Activated T-cell treated with anti-CD3 and anti-CD28 coated beads, Interleukin-2, amount 50 U/mL, for 24 hours (primary cell): ENCODE measurements around the gene PLCB1.
A peak's percentile ranks its signal among the peaks of the same experiment; 100 is the strongest.

Experiments
- DNase-seq: peaks from one replicate; pipeline ENCODE4 v3.0.0-alpha.2; 2020
- H3K27ac Mint-ChIP-seq: 2 replicates; pipeline ENCODE4 v1.8.0; 2020; ENCODE audit warnings: mild to moderate bottlenecking, mixed read lengths
- H3K27me3 Mint-ChIP-seq: 2 replicates; pipeline ENCODE4 v1.8.0; 2020; ENCODE audit warnings: mixed read lengths
- H3K36me3 Mint-ChIP-seq: 2 replicates; pipeline ENCODE4 v1.8.0; 2020; ENCODE audit warnings: low read depth, mixed read lengths
- H3K4me1 Mint-ChIP-seq: 2 replicates; pipeline ENCODE4 v1.8.0; 2020; ENCODE audit warnings: low read depth, mixed read lengths
- H3K4me3 Mint-ChIP-seq: 2 replicates; pipeline ENCODE4 v1.8.0; 2020; ENCODE audit warnings: mild to moderate bottlenecking, moderate library complexity, mixed read lengths
- H3K9me3 Mint-ChIP-seq: 2 replicates; pipeline ENCODE4 v1.8.0; 2020; ENCODE audit warnings: mixed read lengths

The PLCB1 gene

GRCh38 chr20:8121666-8122065, 10.4 kb upstream of the PLCB1 start:
- Mint-ChIP-seq H3K27ac (no peak overlapping the region), H3K4me1 (peaks cover 2% of the 10 kb centered on the region), H3K27me3 (peaks cover 22% of the 10 kb centered on the region), H3K9me3 (no peaks in the 10 kb centered on the region), H3K4me3 (no peak overlapping the region), H3K36me3 (no peaks in the 10 kb centered on the region)
- no peak for DNase-seq

GRCh38 chr20:8124639-8125038, 7.4 kb upstream of the PLCB1 start:
- Mint-ChIP-seq H3K27ac (no peak overlapping the region), H3K27me3 (peaks cover 35% of the 10 kb centered on the region), H3K4me3 (no peak overlapping the region), H3K9me3 (no peaks in the 10 kb centered on the region), H3K36me3 (no peaks in the 10 kb centered on the region), H3K4me1 (peaks cover 21% of the 10 kb centered on the region)
- DNase-seq = no peak

GRCh38 chr20:8126181-8126580, 5.9 kb upstream of the PLCB1 start:
- H3K9me3 Mint-ChIP-seq = no peaks in the 10 kb centered on the region
- no peak for DNase-seq
- H3K27me3 Mint-ChIP-seq = peaks cover 45% of the 10 kb centered on the region
- no peak overlapping the region for H3K27ac Mint-ChIP-seq
- H3K36me3 Mint-ChIP-seq = no peaks in the 10 kb centered on the region
- H3K4me3 Mint-ChIP-seq = no peak overlapping the region
- H3K4me1 Mint-ChIP-seq = peaks cover 21% of the 10 kb centered on the region

- peaks cover 50% of the 10 kb centered on the region for H3K27me3 Mint-ChIP-seq
- no peak overlapping the region for H3K27ac Mint-ChIP-seq
- H3K9me3 Mint-ChIP-seq = no peaks in the 10 kb centered on the region
- H3K36me3 Mint-ChIP-seq = no peaks in the 10 kb centered on the region
- no peak overlapping the region for H3K4me3 Mint-ChIP-seq
- DNase-seq = no peak
- peaks cover 24% of the 10 kb centered on the region for H3K4me1 Mint-ChIP-seq
Measured at GRCh38 chr20:8126841-8127378, 5.2 kb upstream of the PLCB1 start.

GRCh38 chr20:8127553-8128255, 4.4 kb upstream of the PLCB1 start:
- H3K36me3 Mint-ChIP-seq = no peaks in the 10 kb centered on the region

GRCh38 chr20:8128291-8129060, 3.6 kb upstream of the PLCB1 start:
- Mint-ChIP-seq H3K4me3 (no peak overlapping the region), H3K9me3 (no peaks in the 10 kb centered on the region), H3K27ac (no peak overlapping the region), H3K27me3 (peaks cover 58% of the 10 kb centered on the region), H3K36me3 (no peaks in the 10 kb centered on the region), H3K4me1 (peaks cover 32% of the 10 kb centered on the region)
- no peak for DNase-seq

More at GRCh38 chr20:8127553-8128255, 4.4 kb upstream of the PLCB1 start:
- DNase-seq = no peak
- Mint-ChIP-seq H3K27me3 (peaks cover 51% of the 10 kb centered on the region), H3K4me1 (peaks cover 24% of the 10 kb centered on the region), H3K27ac (peak overlapping the region; percentile 26), H3K9me3 (no peaks in the 10 kb centered on the region), H3K4me3 (no peak overlapping the region)

GRCh38 chr20:8129211-8129976, 2.7 kb upstream of the PLCB1 start:
- H3K9me3 Mint-ChIP-seq = no peaks in the 10 kb centered on the region
- no peak for DNase-seq
- H3K36me3 Mint-ChIP-seq = no peaks in the 10 kb centered on the region
- H3K27me3 Mint-ChIP-seq = peaks cover 67% of the 10 kb centered on the region
- H3K4me3 Mint-ChIP-seq = no peak overlapping the region
- H3K27ac Mint-ChIP-seq = no peak overlapping the region
- H3K4me1 Mint-ChIP-seq = peaks cover 36% of the 10 kb centered on the region

GRCh38 chr20:8130840-8131526, 1.1 kb upstream of the PLCB1 start:
- H3K27me3 Mint-ChIP-seq = peaks cover 68% of the 10 kb centered on the region
- H3K27ac Mint-ChIP-seq = no peak overlapping the region
- no peaks in the 10 kb centered on the region for H3K9me3 Mint-ChIP-seq
- DNase-seq = no peak
- H3K4me3 Mint-ChIP-seq = no peak overlapping the region
- no peaks in the 10 kb centered on the region for H3K36me3 Mint-ChIP-seq
- H3K4me1 Mint-ChIP-seq = peaks cover 37% of the 10 kb centered on the region

GRCh38 chr20:8132484-8133309, 631 bp downstream of the PLCB1 start:
- peaks cover 58% of the 10 kb centered on the region for H3K27me3 Mint-ChIP-seq
- DNase-seq = no peak
- H3K9me3 Mint-ChIP-seq = no peaks in the 10 kb centered on the region
- no peak overlapping the region for H3K27ac Mint-ChIP-seq
- H3K4me1 Mint-ChIP-seq = peaks cover 26% of the 10 kb centered on the region
- H3K36me3 Mint-ChIP-seq = no peaks in the 10 kb centered on the region
- H3K4me3 Mint-ChIP-seq = peak overlapping the region; percentile 74

GRCh38 chr20:8133310-8133768, 1.3 kb downstream of the PLCB1 start:
- Mint-ChIP-seq H3K36me3 (no peaks in the 10 kb centered on the region), H3K27ac (no peak overlapping the region), H3K4me3 (peak overlapping the region; percentile 74), H3K4me1 (peaks cover 21% of the 10 kb centered on the region), H3K27me3 (peaks cover 58% of the 10 kb centered on the region), H3K9me3 (no peaks in the 10 kb centered on the region)
- DNase-seq = no peak

- Mint-ChIP-seq H3K4me3 (peak overlapping the region; percentile 74), H3K36me3 (no peaks in the 10 kb centered on the region), H3K27ac (no peak overlapping the region), H3K4me1 (peaks cover 17% of the 10 kb centered on the region), H3K9me3 (no peaks in the 10 kb centered on the region), H3K27me3 (peaks cover 55% of the 10 kb centered on the region)
- DNase-seq = no peak
Measured at GRCh38 chr20:8133851-8134451, 1.9 kb downstream of the PLCB1 start.

GRCh38 chr20:8139899-8140298, 7.8 kb downstream of the PLCB1 start:
- Mint-ChIP-seq H3K27ac (no peak overlapping the region), H3K4me1 (peaks cover 6% of the 10 kb centered on the region), H3K27me3 (peaks cover 12% of the 10 kb centered on the region)

GRCh38 chr20:8143474-8143873, 11.4 kb downstream of the PLCB1 start:
- no peak overlapping the region for H3K4me3 Mint-ChIP-seq
- no peak for DNase-seq
- peaks cover 15% of the 10 kb centered on the region for H3K4me1 Mint-ChIP-seq
- H3K36me3 Mint-ChIP-seq = no peaks in the 10 kb centered on the region
- no peaks in the 10 kb centered on the region for H3K9me3 Mint-ChIP-seq
- no peaks in the 10 kb centered on the region for H3K27me3 Mint-ChIP-seq
- no peak overlapping the region for H3K27ac Mint-ChIP-seq

More at GRCh38 chr20:8139899-8140298, 7.8 kb downstream of the PLCB1 start:
- H3K4me3 Mint-ChIP-seq = no peak overlapping the region
- H3K9me3 Mint-ChIP-seq = no peaks in the 10 kb centered on the region
- DNase-seq = no peak
- H3K36me3 Mint-ChIP-seq = no peaks in the 10 kb centered on the region
